ENCODE data around the gene OXER1.

OXER1 gene

DNA sequence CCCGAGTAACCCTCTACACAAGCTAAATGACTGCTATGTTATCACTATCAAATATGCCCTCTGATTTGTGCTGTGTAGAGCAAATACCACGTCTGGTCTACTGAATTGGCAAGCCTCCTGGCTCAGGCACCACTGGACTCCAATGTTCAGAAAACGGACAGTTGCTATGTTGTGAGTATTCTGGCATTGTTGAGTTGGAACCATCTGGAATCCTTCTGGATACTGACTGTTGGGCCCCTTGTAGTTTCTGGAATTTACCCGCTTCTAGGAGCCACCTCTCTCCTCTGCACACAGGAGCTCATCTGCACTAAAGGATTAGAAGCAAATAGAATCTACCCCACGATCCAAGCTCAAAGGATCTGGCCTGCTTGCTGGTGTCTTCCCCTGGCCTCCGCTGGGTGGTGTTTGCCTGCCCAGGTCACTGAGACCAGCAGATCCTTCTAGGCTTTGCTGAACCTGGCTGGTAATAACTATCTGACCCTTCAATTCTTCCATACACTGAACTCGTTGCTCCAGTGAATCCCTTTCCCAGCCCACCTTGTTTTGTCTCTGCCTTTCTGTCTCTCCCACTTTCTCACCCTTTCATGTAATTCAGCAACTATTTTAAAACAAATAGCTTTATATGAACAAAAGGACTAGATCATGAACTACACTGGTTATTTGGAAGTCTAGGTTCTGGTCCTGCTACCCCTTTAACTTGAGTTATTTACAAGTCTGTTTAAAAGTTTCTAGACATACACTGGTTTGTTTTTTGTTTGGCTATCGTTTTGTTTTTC lies 30.5 kb upstream of the OXER1 start:
- Histone ChIP-seq H3K27ac (replicated peaks; ENCODE audit: low read length) (no peak overlapping the region), H3K79me1 (ENCODE audit: low read depth, low read length) (no peaks in the 10 kb centered on the region), H3K18ac (ENCODE audit: low read length) (no peak overlapping the region), H2BK15ac (ENCODE audit: low read length) (no peak overlapping the region), H2BK5ac (ENCODE audit: low read length) (no peak overlapping the region), H3K36me3 (replicated peaks in 1 of 2; ENCODE audit: control insufficient read depth in 2 of 2, insufficient read depth in 2 of 2, low read length in 2 of 2) (no peaks in the 10 kb centered on the region), H2AK5ac (ENCODE audit: low read depth, low read length) (no peak overlapping the region), H3K23ac (ENCODE audit: low read depth, low read length, poor library complexity) (no peak overlapping the region), H2BK12ac (ENCODE audit: low read length) (no peak overlapping the region), H2BK120ac (ENCODE audit: low read depth, low read length) (no peak overlapping the region), H3K4ac (ENCODE audit: low read length) (no peak overlapping the region), H3K14ac (ENCODE audit: low read length) (no peak overlapping the region), H4K91ac (ENCODE audit: low read depth, low read length, poor library complexity) (no peak overlapping the region), H2AFZ (ENCODE audit: low read length) (no peak overlapping the region), H3K4me3 (ENCODE audit: low read length in 2 of 2) (no peak overlapping the region), H3K9me3 (replicated peaks in 1 of 2; ENCODE audit: control insufficient read depth in 2 of 2, insufficient read depth in 1 of 2, low read depth in 1 of 2, low read length in 2 of 2) (peaks cover 3 to 12% of the 10 kb centered on the region in 2 donors), H3K4me1 (ENCODE audit: control insufficient read depth in 2 of 2, insufficient read depth in 1 of 2, low read depth in 1 of 2, low read length in 2 of 2) (peaks cover 0 to 4% of the 10 kb centered on the region in 2 donors), H3K4me2 (ENCODE audit: insufficient read depth, low read length, poor library complexity, severe bottlenecking) (no peak overlapping the region), H4K8ac (ENCODE audit: low read depth, low read length) (no peak overlapping the region), H3K9ac (ENCODE audit: low read depth, low read length, poor library complexity) (no peak overlapping the region), H3K27me3 (ENCODE audit: control insufficient read depth in 3 of 3, insufficient read depth in 3 of 3, low read depth in 1 of 3, low read length in 3 of 3) (peaks cover 0 to 8% (median 0%) of the 10 kb centered on the region in 3 experiments)
- DNase-seq (ENCODE audit: low spot score) = no peak
- no CpG with 5 or more reads among the region's 8 CpGs for WGBS, 2 donors (ENCODE audit: extremely low coverage in 2 of 2, insufficient read length in 2 of 2, insufficient replicate concordance in 1 of 2)

DNA sequence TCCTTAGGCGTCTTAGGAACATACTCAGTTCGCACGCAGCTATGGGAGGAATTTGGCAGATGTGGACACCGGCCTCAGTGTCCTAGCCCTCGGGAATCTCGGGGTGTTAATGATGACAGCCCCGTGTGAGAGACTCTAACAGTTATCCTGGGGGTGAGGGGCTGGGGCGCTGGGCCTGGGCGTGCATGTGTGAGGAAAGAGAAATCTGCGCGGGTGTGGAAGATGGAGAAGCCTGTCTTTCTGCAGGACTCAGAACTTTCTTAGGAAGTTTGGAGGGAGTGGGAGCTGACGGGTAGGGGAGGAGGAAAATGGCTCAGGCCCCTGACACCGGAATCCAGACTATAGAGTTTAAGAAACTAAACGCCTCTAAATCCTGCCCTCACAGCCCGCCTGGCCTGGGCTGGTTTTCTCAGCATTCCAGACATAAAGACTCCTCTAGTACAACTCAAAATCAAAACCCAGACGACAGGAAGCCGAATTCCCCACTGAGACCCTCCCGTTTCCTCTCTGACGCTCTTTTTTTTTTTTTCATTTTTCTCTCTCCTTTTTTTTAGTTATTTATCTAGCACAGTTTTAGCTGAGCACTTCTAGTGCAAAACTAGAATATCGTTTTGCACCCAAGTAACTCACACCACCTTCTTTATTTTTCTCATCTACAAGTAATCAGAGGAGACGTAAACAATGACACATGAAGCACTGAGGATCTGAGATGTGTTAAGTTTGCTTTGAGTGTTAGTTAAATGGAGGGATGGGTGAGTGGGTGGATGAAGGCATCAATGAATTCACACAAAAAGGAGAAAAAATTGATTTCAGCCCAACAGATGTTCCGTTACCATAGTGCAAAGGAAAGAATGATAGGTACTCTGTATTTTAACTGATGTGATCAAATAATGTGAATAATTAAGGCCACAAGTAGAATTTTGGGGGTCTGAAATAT lies 29.7 kb upstream of the OXER1 start:
- Histone ChIP-seq H3K4me1 (ENCODE audit: control insufficient read depth in 2 of 2, insufficient read depth in 1 of 2, low read depth in 1 of 2, low read length in 2 of 2) (peaks cover 0 to 4% of the 10 kb centered on the region in 2 donors), H3K4me2 (ENCODE audit: insufficient read depth, low read length, poor library complexity, severe bottlenecking) (peak overlapping the region; percentile 75), H2BK12ac (ENCODE audit: low read length) (peak overlapping the region; percentile 10), H2AK5ac (ENCODE audit: low read depth, low read length) (no peak overlapping the region), H3K18ac (ENCODE audit: low read length) (peak overlapping the region; percentile 96), H2BK120ac (ENCODE audit: low read depth, low read length) (no peak overlapping the region), H3K27me3 (ENCODE audit: control insufficient read depth in 3 of 3, insufficient read depth in 3 of 3, low read depth in 1 of 3, low read length in 3 of 3) (peaks cover 0 to 8% (median 0%) of the 10 kb centered on the region in 3 experiments), H3K9me3 (replicated peaks in 1 of 2; ENCODE audit: control insufficient read depth in 2 of 2, insufficient read depth in 1 of 2, low read depth in 1 of 2, low read length in 2 of 2) (peaks cover 3 to 12% of the 10 kb centered on the region in 2 donors), H3K14ac (ENCODE audit: low read length) (no peak overlapping the region), H4K91ac (ENCODE audit: low read depth, low read length, poor library complexity) (no peak overlapping the region), H3K36me3 (replicated peaks in 1 of 2; ENCODE audit: control insufficient read depth in 2 of 2, insufficient read depth in 2 of 2, low read length in 2 of 2) (no peaks in the 10 kb centered on the region), H2AFZ (ENCODE audit: low read length) (peak overlapping the region; percentile 74), H3K4me3 (ENCODE audit: low read length in 2 of 2) (peak overlapping the region in 1 of 2 donors; percentile 85), H2BK5ac (ENCODE audit: low read length) (no peak overlapping the region), H4K8ac (ENCODE audit: low read depth, low read length) (no peak overlapping the region), H3K4ac (ENCODE audit: low read length) (no peak overlapping the region), H2BK15ac (ENCODE audit: low read length) (peak overlapping the region; percentile 57), H3K79me1 (ENCODE audit: low read depth, low read length) (no peaks in the 10 kb centered on the region), H3K27ac (replicated peaks; ENCODE audit: low read length) (no peak overlapping the region), H3K23ac (ENCODE audit: low read depth, low read length, poor library complexity) (no peak overlapping the region), H3K9ac (ENCODE audit: low read depth, low read length, poor library complexity) (peak overlapping the region; percentile 88)
- WGBS, 2 donors (ENCODE audit: extremely low coverage in 2 of 2, insufficient read length in 2 of 2, insufficient replicate concordance in 1 of 2) = no CpG with 5 or more reads among the region's 22 CpGs
- DNase-seq (ENCODE audit: low spot score) = peak; percentile 38

DNA sequence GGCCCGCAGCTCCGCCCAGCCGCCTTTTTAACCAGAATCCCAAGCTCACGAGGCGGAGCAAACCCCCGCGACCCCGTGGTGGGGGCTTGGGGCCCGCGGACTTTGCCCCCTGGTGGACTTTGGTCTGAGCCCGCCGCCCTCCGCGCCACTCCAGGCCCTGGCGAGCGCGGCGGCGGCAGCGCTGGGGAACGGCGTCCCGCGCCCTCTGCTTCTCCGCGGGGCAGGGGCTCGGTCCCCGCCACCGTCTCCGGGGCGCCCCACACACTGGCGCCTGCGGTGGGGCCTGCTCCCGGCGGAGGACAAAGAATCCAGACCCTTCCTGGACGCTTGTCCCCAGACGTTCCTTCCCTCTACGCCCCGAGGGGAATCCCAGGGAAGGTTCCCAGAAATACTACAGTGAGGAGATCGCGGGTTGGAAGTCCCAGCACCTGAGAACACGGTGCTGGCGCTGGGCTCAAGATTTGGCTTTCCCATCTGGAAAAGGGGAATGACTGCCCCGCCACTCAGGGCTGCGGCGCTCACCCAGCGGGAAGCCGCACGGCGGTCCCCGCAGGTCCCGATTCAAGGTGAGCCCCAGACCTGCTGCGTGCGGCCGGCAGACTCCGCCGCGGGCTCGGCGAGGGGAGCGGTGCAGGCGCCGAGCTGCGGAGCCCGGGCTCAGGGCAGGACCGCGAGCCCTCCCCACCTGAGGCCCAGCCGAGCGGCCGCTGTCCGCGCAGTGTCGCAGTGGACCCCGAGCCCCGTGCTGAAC lies 28.8 kb upstream of the OXER1 start, which contains the start of gene HAAO:
TSS of gene HAAO (minus strand) at position 1 of the 751 bp plus-strand sequence. CDS start 47 bp downstream, outside the sequence.
- H2BK5ac ChIP-seq (ENCODE audit: low read length) = no peak within 1 kb of the TSS
- peaks cover 3 to 12% of the 10 kb centered on the region in 2 donors for H3K9me3 ChIP-seq (replicated peaks in 1 of 2; ENCODE audit: control insufficient read depth in 2 of 2, insufficient read depth in 1 of 2, low read depth in 1 of 2, low read length in 2 of 2)
- H3K27ac ChIP-seq (replicated peaks; ENCODE audit: low read length) = peak within 1 kb of the TSS; percentile 27
- H3K23ac ChIP-seq (ENCODE audit: low read depth, low read length, poor library complexity) = peak within 1 kb of the TSS; percentile 53
- H2AFZ ChIP-seq (ENCODE audit: low read length) = peak within 1 kb of the TSS; percentile 74
- DNase-seq (ENCODE audit: low spot score) = peak; percentile 57
- H3K4me3 ChIP-seq (ENCODE audit: low read length in 2 of 2) = peak within 1 kb of the TSS in 1 of 2 donors; percentile 85
- no peaks in the 10 kb centered on the region for H3K36me3 ChIP-seq (replicated peaks in 1 of 2; ENCODE audit: control insufficient read depth in 2 of 2, insufficient read depth in 2 of 2, low read length in 2 of 2)
- peak within 1 kb of the TSS; percentile 88 for H3K9ac ChIP-seq (ENCODE audit: low read depth, low read length, poor library complexity)
- H3K4me1 ChIP-seq (ENCODE audit: control insufficient read depth in 2 of 2, insufficient read depth in 1 of 2, low read depth in 1 of 2, low read length in 2 of 2) = peaks cover 0 to 4% of the 10 kb centered on the region in 2 donors
- no peak within 1 kb of the TSS for H3K14ac ChIP-seq (ENCODE audit: low read length)
- H2BK15ac ChIP-seq (ENCODE audit: low read length) = peak within 1 kb of the TSS; percentile 57
- H2AK5ac ChIP-seq (ENCODE audit: low read depth, low read length) = peak within 1 kb of the TSS; percentile 72
- H4K91ac ChIP-seq (ENCODE audit: low read depth, low read length, poor library complexity) = peak within 1 kb of the TSS; percentile 56
- peak within 1 kb of the TSS; percentile 3 for H4K8ac ChIP-seq (ENCODE audit: low read depth, low read length)
- H3K27me3 ChIP-seq (ENCODE audit: control insufficient read depth in 3 of 3, insufficient read depth in 3 of 3, low read depth in 1 of 3, low read length in 3 of 3) = peaks cover 0 to 8% (median 0%) of the 10 kb centered on the region in 3 experiments
- H2BK120ac ChIP-seq (ENCODE audit: low read depth, low read length) = no peak within 1 kb of the TSS
- peak within 1 kb of the TSS; percentile 96 for H3K18ac ChIP-seq (ENCODE audit: low read length)
- no CpG with 5 or more reads among the region's 75 CpGs for WGBS, 2 donors (ENCODE audit: extremely low coverage in 2 of 2, insufficient read length in 2 of 2, insufficient replicate concordance in 1 of 2)
- peak within 1 kb of the TSS; percentile 75 for H3K4me2 ChIP-seq (ENCODE audit: insufficient read depth, low read length, poor library complexity, severe bottlenecking)
- no peaks in the 10 kb centered on the region for H3K79me1 ChIP-seq (ENCODE audit: low read depth, low read length)
- no peak within 1 kb of the TSS for H3K4ac ChIP-seq (ENCODE audit: low read length)
- H2BK12ac ChIP-seq (ENCODE audit: low read length) = peak within 1 kb of the TSS; percentile 10

All from neuronal stem cell (in vitro differentiated cells).